Fibroblast of villous mesenchyme (primary cell): ENCODE results near the gene OR5P2. TPM values are rescaled to one million over a fixed set of nuclear protein-coding genes. Genes with fewer than 3 reads are reported as not detected.
"Not testable (repeated sequence)": the region's sequence is repeated elsewhere in the genome, so short reads cannot be mapped to it uniquely, and the experiment has no call there.

Source experiments
- DNase-seq: peaks from one replicate; pipeline ENCODE4 v3.0.0-alpha.2; 2010; ENCODE audit warnings: low read depth
- H3K4me3 ChIP-seq: 2 replicates; pipeline ENCODE4 v1.5.1; 2011; ENCODE audit warnings: low read depth, mild to moderate bottlenecking, low read length
- CTCF ChIP-seq: IDR thresholded peaks from 2 replicates; pipeline ENCODE4 v1.5.1; 2012; ENCODE audit warnings: low read depth, mild to moderate bottlenecking, low read length; ENCODE audit not compliant: insufficient read depth
- total RNA-seq: library from RNA; depleted of rRNA; stranded (reverse); fragments of >200 nt; gene quantifications from 2 replicates; pipeline ENCODE4 v1.2.3, GENCODE V29; 2012

Gene OR5P2
- total RNA-seq, 1 donor, result under 0.01 TPM

GRCh38 chr11:7826324-7826723 lies 29.6 kb upstream of the OR5P2 start:
- no peak for TF ChIP-seq CTCF
- H3K4me3 ChIP-seq, result no peak overlapping the region
- no peak for DNase-seq

GRCh38 chr11:7820417-7820816 lies 23.7 kb upstream of the OR5P2 start:
- not testable (repeated sequence) for H3K4me3 ChIP-seq, DNase-seq

- H3K4me3 ChIP-seq, DNase-seq: not testable (repeated sequence)
These were observed 18.2 kb upstream of the OR5P2 start for GRCh38 chr11:7814897-7815296.

GRCh38 chr11:7810301-7810700 lies 13.6 kb upstream of the OR5P2 start:
- DNase-seq, H3K4me3 ChIP-seq: not testable (repeated sequence)

GRCh38 chr11:7793233-7793632 lies 3.5 kb downstream of the OR5P2 start:
- H3K4me3 ChIP-seq, result no peak overlapping the region
- no peak for DNase-seq
- no peak for TF ChIP-seq CTCF

- TF ChIP-seq CTCF, result no peak
- no peak overlapping the region for H3K4me3 ChIP-seq
- DNase-seq, result no peak
These were observed 9.5 kb downstream of the OR5P2 start for GRCh38 chr11:7787239-7787638.

DNA sequence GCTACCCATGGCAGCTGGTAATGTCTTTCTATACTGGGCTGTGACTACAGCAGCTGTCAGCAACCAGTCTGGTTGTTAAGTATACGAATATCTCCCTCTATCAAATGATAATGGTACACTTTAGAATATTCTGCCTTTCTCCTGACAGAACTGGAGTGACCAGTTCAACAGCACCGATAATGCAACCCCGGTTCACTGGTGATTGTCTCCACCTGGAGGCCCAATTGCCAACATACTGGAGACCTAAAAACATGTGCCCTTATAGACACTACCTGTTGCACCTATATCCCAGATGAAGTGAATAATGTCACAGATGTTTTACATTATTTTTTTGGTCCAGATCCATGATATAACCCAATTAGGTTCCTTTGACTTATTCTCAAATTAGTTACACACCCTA lies 21.1 kb downstream of the OR5P2 start:
- no peak overlapping the region for H3K4me3 ChIP-seq
- TF ChIP-seq CTCF, result no peak
- DNase-seq, result no peak

DNA sequence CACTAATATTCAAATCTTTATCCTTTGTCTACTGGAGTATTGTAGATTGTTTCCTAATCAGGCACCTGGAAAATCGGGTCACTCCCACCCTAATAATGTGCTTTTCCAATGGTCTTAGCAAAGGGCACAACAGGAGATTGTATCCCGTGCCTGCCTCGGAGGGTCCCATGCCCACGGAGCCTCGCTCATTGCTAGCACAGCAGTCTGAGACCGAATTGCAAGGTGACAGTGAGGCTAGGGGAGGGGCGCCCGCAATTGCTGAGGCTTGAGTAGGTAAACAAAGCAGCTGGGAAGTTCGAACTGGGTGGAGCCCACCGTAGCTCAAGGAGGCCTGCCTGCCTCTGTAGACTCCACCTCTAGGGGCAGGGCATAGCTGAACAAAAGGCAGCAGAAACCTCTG lies 32.4 kb downstream of the OR5P2 start:
- not testable (repeated sequence) for DNase-seq, H3K4me3 ChIP-seq

DNA sequence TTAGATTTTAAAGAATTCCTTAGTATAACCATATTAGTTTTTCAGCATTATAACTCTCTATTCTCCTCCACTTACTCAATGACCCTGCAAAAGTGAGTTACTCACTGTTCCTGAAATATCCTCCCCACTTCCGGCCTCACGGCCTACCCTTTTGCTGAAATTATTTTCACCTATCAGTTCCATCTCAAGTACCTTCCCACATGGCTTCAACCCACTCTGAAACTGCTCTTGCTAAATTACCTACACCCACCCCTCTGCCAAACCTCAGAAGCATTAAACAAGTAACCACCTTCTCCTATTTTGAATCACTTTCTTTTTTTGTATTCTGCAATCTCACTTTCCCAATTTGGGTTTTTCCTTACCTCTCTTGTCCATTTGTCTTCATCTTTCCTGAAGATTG lies 37.7 kb downstream of the OR5P2 start:
- H3K4me3 ChIP-seq, result no peak overlapping the region
- no peak for TF ChIP-seq CTCF
- DNase-seq, result no peak
